HG03378 (cell line): ENCODE measurements around the gene HIGD1B.

ENCODE experiments used
- ATAC-seq: cut with Tn5 transposase; IDR thresholded peaks from one replicate; pipeline ENCODE4 v1.9.1; 2021; ENCODE audit warnings: mild to moderate bottlenecking, moderate library complexity; ENCODE audit not compliant: unreplicated experiment

Gene HIGD1B

DNA sequence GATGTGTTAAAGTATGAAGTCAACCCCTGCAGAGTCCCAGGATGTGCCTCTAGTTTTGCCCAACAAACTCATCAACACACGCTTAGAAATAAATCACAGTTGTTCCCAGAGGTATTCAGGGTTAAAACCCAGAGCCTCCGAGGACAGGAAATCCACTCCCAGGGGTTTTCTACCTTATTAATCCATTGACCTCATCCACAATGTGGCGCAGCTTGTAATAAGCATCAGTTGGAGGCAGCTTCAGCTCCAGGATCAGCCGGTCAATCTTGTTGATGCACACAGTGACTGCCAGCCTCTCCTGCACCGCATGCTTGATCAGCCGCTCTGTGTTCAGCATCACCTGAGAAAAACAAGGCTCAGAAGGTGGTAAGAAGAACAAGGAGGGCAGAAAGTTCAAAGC, 28.1 kb downstream of the HIGD1B start:
- ATAC-seq, result no peak

DNA sequence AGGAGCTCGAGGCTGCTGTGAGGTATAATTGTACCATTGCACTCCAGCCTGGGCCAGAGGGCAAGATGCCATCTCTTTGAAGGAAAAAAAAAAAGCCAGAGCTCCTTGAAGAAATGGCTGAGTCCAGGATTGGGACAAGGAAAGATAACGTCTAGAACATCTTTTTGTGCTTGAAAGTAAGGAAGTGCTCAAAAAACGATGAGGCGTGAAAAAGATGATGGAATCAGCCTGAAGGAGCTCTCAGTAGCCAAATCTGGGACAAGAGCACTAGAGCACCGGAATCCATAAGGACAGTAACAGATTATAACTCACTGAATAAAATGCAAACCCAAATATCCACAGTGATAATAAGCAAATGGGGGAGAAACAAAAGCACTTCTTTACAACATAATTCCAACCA, 29.4 kb downstream of the HIGD1B start:
- ATAC-seq, result no peak

DNA sequence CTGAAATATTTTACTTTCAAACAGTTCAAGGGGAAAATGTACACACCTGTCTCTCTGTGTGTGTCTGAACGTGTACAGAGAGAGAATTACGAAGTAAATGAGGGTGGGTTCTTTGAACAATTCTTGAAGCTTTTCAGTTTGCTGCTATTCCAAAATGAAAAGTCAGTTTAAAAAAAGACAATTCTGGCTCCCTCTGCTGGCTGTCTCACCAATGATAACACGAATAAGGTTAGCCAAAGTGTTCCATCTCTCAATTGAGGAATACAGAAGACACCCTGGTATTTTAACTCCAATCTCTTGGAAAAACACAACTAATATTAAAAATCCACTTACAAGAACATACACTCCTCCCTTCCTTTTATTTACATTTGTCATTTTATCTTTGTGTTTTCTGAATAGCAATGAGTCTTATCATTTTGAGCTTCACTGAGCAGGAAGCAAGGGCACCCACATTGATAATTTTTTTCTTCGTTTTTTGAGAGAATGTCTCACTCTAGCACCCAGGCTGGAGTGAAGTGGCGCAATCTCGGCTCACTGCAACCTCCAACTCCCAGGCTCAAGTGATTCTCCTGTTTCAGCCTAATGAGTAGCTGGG, 31.0 kb downstream of the HIGD1B start:
- no peak for ATAC-seq

DNA sequence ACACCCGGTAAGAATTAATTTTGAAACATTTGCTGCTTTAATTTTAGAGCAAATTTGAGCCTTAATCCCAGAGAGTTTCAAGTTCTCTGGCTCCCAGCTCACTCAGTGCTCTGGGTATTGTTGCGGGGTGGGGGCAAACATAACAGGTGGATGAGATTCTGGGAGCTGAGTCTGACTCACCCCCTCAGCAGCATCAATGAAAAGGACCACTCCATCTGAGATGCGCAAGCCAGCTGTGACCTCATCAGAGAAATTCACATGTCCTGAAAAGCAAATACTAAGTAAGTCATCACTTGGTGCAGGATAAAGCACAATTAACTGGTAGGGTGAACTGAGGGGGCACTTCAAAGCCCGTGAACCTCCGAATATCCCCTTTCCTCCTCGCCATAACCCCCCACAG, 31.7 kb downstream of the HIGD1B start:
- no peak for ATAC-seq

DNA sequence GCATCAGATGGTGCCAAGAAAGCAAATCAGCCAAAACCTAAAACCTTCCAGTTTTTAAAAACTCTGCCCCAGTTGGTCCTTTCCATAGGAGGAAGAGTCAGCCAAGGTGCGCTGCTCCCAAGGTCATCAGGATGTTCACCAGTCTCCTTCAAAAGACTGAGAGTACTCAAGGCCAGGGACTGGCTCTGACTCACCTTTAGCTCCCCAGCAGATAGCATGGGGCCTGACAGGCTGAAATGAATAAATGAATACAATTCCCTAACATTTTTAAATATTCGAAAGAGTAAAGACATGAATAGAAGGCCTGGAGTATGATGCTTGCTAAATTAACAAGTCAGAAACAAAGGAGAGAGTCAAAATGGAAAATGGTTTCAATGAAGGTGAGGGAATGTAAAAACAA, 32.4 kb downstream of the HIGD1B start:
- ATAC-seq, result no peak

DNA sequence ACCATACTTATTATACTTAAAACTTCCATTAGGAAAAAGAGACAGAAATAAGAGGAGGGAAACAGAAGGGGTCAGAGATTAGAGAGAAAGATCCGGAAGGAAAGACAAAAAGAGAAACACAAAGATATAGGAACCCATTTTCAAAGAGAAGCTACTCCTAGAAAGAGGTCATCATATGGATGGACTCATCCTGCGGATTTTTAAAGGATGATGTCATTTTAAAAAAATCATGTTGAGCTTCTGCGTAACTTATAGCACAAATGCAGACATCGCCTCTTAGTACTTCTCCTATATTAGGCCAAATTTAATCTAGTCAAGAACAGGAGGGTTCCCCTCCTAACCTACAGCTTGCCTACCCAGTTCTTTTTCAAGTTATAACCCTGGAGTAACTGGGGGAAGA, 33.5 kb downstream of the HIGD1B start:
- ATAC-seq, result no peak

DNA sequence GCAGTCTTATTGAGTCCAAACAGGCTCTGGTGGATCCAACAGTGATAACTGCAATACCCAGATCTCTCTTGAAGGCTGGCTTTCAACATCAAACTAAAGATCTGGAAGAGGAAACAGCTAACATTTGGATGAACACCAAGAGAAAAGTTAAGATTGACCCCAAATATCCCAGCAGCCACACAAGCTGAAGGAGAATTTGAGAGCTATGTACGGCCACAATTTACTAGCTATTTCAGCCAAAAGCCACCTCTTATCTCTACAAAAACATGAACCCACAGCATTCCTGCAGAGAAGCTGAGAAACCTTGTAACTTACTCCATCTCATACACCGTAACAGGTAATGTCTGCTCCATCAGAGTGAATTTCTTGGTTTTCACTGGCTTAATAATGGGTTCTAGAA, 37.3 kb downstream of the HIGD1B start:
- ATAC-seq, result no peak

DNA sequence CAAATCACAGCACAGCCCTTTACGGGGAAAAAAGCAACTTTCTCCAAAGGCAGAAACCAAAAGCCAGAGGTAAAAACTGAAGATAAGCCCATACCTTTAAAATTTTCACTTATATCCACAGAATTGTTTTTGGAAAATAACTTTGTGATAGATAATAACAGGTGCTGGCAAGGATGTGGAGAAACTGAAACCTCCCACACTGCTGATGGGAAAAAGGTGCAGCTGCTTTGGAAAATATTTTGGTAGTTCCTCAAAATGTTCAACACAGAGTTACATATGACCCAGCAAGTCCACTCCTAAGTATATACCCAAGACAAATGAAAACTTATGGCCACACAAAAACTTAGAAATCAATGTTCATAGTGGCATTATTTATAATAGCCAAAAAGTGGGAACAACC, 39.3 kb downstream of the HIGD1B start:
- ATAC-seq, result no peak

DNA sequence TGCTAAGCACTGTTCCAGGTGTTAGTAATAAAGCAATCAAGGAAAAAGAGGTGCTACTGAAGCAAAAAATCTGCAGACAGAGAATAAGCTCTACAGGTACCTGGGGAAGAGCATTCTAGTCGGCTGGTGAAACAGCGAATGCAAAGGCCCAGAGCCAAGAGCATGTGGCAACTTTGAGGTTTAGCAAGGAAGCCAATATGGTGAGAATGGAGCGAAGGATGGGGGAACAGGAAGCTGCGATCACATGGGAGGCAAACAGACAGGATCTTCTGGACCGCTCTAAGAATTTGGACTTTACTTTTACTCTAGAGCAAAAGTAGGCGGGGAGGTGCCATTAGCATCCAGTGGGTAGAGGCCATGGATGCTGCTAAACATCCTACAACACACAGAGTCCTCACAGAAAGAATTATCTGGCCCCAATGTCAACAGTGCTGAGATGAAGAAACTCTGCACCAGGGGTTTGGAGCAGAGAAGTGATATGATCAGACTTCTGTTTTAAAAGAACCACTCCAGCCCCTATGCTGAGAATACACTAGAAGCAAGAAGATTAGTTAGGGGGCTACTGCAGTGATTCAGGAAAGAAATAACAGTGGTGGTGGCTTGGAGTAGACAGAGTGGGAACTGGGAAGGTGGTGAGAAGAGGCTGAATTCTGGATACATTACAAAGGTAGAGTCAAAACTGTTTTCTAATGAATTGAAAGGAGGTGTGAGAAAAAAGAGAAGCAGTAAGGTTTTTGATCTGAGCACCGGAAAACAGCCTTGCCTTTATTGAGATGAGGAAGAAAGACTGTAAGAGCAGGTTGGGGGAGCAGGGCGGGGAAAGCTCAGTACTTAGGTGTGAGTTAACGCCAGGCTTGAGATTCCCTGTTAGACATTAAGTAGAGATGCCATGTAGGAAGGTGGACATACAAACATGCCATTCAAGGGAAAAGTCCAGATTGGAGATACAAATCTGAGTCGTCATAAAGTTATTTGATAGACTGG, 40.6 kb downstream of the HIGD1B start:
- no peak for ATAC-seq

DNA sequence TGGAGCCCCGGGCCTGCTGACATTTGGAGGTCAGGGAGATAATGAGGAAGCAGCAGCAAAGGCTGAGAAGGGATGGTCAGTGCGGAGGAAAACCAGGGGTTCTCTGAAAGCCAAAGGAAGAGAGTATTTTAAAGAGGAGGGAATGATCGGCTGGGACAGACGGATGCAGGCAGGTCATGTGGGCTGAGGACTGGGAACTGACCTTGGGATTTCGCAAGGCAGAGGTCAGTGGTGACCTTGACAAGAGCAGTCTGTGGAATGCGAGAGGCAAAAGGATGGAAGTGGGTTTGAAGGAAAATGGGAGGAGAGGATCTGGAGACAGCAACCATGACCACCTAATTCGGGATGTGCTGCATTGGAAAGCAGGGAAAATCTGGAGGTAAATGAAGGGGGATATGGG, 41.3 kb downstream of the HIGD1B start:
- ATAC-seq, result no peak

DNA sequence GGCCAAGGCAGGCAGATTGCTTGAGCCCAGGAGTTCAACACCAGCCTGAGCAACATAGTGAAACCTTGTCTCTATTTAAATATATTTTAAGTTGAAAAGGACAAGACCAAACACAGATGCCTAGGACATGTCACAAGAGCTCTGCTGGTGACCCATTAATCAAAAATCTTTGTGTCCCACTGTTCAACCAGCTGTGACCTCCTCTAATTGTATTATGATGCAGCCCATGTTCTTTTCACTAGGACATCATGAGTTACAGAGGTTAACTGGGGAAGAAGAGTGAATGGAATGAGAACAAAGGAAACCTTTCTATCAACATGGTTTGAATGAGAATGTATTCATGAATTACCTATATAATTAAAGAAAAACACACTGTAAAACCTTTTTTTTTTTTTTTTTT, 44.6 kb downstream of the HIGD1B start:
- ATAC-seq, result no peak

DNA sequence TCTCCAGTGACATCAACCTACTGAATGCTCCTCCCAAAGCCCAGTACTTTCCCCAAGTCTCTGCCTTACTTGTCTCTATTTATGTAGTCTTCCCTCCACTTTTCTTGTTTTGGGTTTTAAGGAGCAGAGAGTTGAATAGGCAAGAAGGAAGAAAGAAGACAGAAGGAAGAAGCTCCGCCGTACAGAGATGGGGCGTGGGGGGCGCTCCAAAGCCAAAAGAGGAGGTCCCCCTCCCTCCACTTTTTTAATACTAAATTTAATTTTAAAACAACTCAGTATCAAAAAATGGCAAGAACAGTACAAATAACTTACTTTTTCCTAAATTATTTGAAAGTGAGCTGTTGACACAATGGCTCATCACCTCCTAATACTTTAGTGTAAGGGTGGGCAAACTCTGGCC, 47.0 kb downstream of the HIGD1B start:
- no peak for ATAC-seq

DNA sequence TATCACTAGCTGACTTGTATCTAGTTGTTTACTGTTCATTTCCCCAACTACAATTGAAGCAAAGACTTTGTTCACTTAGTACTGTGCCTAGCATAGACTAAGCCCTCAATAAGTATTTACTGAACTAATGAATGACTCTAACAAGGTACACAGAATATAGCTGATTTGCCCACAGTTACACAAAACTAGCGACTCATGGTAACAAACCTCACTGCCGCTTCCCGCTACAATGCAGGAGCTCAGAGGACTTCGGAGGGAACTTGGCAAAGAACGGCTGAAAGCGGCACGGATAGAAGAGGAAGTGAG, 51.0 kb downstream of the HIGD1B start:
- no peak for ATAC-seq

DNA sequence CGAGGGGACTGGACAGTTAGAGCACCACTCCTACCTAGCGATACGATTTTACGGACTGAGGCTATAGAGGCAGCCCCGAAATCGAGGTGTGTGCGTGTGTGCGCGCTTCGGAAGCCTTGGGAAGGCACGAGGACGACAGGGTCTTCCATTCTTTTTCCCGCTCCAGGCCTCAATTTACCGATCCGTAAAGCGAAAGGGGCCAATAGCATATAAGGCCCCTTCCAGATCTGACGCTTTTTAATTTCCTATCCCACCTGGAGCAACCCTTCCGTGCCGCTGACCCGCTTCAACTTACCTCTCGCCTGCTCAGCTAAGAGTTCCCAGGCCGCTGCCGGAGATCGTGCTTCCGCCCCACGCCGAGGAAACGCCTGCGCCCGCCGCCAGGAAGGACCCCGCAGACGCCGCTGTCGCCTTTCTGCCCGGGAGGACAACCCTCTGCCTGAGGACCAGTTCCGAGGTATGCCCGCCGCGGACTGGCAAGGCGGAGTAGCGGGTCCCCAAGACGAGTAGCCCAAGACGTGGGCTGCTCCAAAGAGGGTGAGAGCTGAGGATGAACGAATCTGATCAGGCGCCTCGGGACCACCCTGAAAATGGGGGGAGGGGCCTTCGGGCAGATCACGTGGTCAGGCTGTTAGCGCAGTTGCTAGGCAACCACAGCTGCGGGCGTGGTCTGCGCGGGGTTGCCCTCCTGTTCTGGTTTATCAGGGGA, 51.5 kb downstream of the HIGD1B start, which contains the start of gene EFTUD2:
Gene EFTUD2 (minus strand): TSS at position 372 of the 709 bp plus-strand sequence. CDS start 4,924 bp downstream, outside the sequence.
- ATAC-seq, result peak; percentile 55
